Osteocyte (in vitro differentiated cells): Measurements from ENCODE around the gene JHY. TPM values are rescaled to one million over a fixed set of nuclear protein-coding genes. Genes with fewer than 3 reads are reported as not detected.

Experiments used
- DNase-seq: peaks from one replicate; pipeline ENCODE4 v3.0.0; 2021; ENCODE audit warnings: mixed read lengths; ENCODE audit not compliant: unreplicated experiment; ENCODE audit errors: extremely low spot score
- H3K27ac Mint-ChIP-seq: one replicate; pipeline ENCODE4 v1.8.0; 2021; ENCODE audit warnings: mild to moderate bottlenecking, mixed read lengths; ENCODE audit not compliant: unreplicated experiment
- H3K27me3 Mint-ChIP-seq: one replicate; pipeline ENCODE4 v1.8.0; 2021; ENCODE audit warnings: mixed read lengths; ENCODE audit not compliant: unreplicated experiment
- H3K36me3 Mint-ChIP-seq: one replicate; pipeline ENCODE4 v1.8.0; 2021; ENCODE audit warnings: mixed read lengths; ENCODE audit not compliant: unreplicated experiment
- H3K4me1 Mint-ChIP-seq: one replicate; pipeline ENCODE4 v1.8.0; 2021; ENCODE audit warnings: mixed read lengths; ENCODE audit not compliant: unreplicated experiment
- H3K4me3 Mint-ChIP-seq: one replicate; pipeline ENCODE4 v1.8.0; 2021; ENCODE audit warnings: mild to moderate bottlenecking, moderate library complexity, mixed read lengths; ENCODE audit not compliant: unreplicated experiment
- H3K9me3 Mint-ChIP-seq: one replicate; pipeline ENCODE4 v1.8.0; 2021; ENCODE audit warnings: mixed read lengths; ENCODE audit not compliant: unreplicated experiment
- total RNA-seq: library from RNA; stranded (reverse); gene quantifications from 2 replicates; pipeline ENCODE4 v1.2.1, GENCODE V29; 2021
- TF ChIP-seq, protein P1 (sequence below): fragments of 200-600 bp; sonication (generic); IDR thresholded peaks from 2 replicates; pipeline ENCODE4 v1.5.0; 2021; ENCODE audit warnings: antibody characterized with exemption, mild to moderate bottlenecking, moderate library complexity

JHY gene
- total RNA-seq, 1 donor from 2014 or later: 8.6 TPM

DNA sequence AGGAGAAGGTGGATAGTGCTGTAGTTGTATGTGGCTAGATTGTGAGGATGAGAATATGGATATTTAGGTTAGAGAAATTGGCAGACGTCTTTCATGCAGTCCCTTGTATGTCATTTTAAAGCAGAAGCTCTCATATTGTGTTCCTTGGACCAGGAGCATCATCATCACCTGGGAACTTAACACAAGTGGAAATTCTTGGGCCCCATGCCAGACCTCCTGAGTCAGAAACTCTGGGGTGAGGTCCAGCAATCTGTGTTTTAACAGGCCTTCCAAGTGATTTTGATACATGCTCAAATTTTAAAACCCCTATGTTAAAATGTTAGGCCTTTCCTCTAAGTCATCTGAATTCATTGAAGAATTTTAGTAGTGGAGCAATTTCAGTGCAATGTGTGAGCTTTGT is 34.8 kb downstream of the JHY start:
- TF ChIP-seq, protein P1, sequence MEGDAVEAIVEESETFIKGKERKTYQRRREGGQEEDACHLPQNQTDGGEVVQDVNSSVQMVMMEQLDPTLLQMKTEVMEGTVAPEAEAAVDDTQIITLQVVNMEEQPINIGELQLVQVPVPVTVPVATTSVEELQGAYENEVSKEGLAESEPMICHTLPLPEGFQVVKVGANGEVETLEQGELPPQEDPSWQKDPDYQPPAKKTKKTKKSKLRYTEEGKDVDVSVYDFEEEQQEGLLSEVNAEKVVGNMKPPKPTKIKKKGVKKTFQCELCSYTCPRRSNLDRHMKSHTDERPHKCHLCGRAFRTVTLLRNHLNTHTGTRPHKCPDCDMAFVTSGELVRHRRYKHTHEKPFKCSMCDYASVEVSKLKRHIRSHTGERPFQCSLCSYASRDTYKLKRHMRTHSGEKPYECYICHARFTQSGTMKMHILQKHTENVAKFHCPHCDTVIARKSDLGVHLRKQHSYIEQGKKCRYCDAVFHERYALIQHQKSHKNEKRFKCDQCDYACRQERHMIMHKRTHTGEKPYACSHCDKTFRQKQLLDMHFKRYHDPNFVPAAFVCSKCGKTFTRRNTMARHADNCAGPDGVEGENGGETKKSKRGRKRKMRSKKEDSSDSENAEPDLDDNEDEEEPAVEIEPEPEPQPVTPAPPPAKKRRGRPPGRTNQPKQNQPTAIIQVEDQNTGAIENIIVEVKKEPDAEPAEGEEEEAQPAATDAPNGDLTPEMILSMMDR: no peak
- no peak for DNase-seq
- peaks cover 3% of the 10 kb centered on the region for H3K36me3 Mint-ChIP-seq
- H3K27ac Mint-ChIP-seq: no peak overlapping the region
- H3K27me3 Mint-ChIP-seq: no peaks in the 10 kb centered on the region
- H3K4me3 Mint-ChIP-seq: no peak overlapping the region
- no peaks in the 10 kb centered on the region for H3K9me3 Mint-ChIP-seq
- no peaks in the 10 kb centered on the region for H3K4me1 Mint-ChIP-seq

DNA sequence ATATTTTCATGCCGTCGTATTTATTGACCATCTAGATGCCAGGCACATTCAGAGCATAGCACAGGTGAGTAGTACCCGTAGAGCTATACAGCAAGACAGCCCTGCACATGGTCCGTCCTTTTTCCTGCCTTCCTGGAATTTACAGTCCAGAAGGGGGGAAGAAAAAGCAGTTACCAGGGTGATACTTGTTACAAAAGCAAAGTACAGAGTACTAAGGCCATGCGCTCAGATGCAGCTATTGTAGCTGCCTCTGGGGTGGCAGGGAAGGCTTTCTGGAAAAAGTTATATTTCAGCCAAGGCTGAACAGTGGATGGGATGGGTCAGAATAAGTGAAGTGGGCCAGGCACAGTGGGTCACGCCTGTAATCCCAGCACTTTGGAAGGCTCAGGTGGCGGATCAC is 36.2 kb downstream of the JHY start:
- peaks cover 3% of the 10 kb centered on the region for H3K36me3 Mint-ChIP-seq

DNA sequence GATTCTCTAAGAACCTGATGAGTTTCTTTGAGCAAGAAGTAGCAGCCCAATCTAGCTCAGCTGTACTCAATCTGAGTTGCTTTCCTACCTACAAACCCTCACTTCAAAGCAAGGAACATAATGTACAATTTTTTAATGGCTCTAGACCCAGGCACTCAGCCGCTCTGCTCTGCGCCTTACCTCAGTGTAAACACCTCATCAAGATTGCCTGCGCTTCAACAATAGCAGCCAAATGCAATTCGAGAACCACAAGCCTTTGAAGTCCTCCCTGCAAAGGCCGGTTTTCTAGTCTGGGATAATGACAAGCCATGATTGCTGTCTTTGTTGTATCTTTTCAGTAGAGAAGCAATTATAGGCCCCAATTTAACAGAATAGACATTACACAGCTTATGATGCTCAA is 38.0 kb downstream of the JHY start:
- Mint-ChIP-seq H3K4me1 (no peaks in the 10 kb centered on the region), H3K4me3 (no peak overlapping the region), H3K9me3 (no peaks in the 10 kb centered on the region), H3K27me3 (no peaks in the 10 kb centered on the region), H3K27ac (no peak overlapping the region), H3K36me3 (peaks cover 3% of the 10 kb centered on the region)
- DNase-seq: no peak
- TF ChIP-seq, protein P1: no peak

More for the DNA sequence above, 36.2 kb downstream of the JHY start:
- H3K27ac Mint-ChIP-seq: no peak overlapping the region
- no peaks in the 10 kb centered on the region for H3K27me3 Mint-ChIP-seq
- no peaks in the 10 kb centered on the region for H3K4me1 Mint-ChIP-seq
- no peaks in the 10 kb centered on the region for H3K9me3 Mint-ChIP-seq
- no peak overlapping the region for H3K4me3 Mint-ChIP-seq
- TF ChIP-seq, protein P1: no peak
- DNase-seq: no peak

DNA sequence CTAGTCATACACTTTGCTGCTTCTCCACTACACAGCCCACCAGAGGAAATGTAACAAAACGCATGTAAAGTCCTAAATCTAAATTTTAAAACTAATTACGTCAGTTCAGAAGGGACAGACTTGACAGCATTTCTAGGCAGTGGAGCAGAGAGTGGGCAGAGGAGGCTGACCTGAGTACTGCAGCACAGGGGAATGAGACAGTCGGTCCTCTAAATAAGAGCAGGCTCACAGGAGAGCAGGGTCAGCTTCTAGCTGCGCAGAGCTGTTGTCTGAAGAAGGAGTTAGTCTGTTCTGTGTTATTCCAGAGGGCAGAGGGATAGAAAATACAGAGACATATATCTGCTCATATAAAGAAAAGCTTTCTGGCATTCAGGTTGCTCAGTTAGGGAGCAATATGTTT is 40.3 kb downstream of the JHY start:
- Mint-ChIP-seq H3K27ac (no peak overlapping the region), H3K36me3 (no peaks in the 10 kb centered on the region), H3K4me1 (no peaks in the 10 kb centered on the region), H3K9me3 (no peaks in the 10 kb centered on the region), H3K27me3 (no peaks in the 10 kb centered on the region), H3K4me3 (no peak overlapping the region)
- TF ChIP-seq, protein P1: no peak
- no peak for DNase-seq

DNA sequence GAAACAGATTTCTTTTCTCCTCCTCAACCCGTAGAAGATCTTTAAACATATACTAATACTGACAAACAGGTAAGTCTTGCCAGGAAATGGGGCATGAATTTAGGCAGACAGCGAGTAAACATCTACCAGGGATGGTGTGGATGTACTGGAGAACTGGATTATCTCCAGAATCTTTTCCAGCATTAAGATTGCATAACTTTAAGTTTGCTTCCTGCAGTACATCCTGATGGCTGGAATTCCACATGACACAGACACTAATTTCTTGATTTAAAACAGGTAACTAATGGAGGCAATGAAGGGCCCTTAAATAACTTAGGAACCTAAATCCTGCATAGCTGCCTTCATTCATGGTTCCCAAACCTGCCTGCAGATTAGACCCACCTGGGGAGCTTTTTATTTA is 40.7 kb downstream of the JHY start:
- no peak overlapping the region for H3K27ac Mint-ChIP-seq
- no peaks in the 10 kb centered on the region for H3K9me3 Mint-ChIP-seq
- TF ChIP-seq, protein P1: no peak
- no peaks in the 10 kb centered on the region for H3K36me3 Mint-ChIP-seq
- H3K4me3 Mint-ChIP-seq: no peak overlapping the region
- H3K27me3 Mint-ChIP-seq: no peaks in the 10 kb centered on the region
- no peaks in the 10 kb centered on the region for H3K4me1 Mint-ChIP-seq
- DNase-seq: no peak
